IPS DF 6.9 (cell line): Measurements from ENCODE around the gene TRAF5.

Source experiments
- DNase-seq: peaks from one replicate; pipeline ENCODE4 v3.0.0-alpha.2; 2013; ENCODE audit warnings: low read depth, low spot score
- H3K27ac ChIP-seq: one replicate; pipeline ENCODE4 v1.5.1; 2013; ENCODE audit warnings: low read length, control low read depth
- H3K27me3 ChIP-seq: 2 replicates; pipeline ENCODE4 v1.6.1; 2013; ENCODE audit warnings: mild to moderate bottlenecking, low read length; ENCODE audit not compliant: control insufficient read depth, insufficient read depth
- H3K36me3 ChIP-seq: 2 replicates; pipeline ENCODE4 v1.6.1; 2013; ENCODE audit warnings: low read length; ENCODE audit not compliant: control insufficient read depth, insufficient read depth
- H3K4me1 ChIP-seq: 2 replicates; pipeline ENCODE4 v1.6.1; 2013; ENCODE audit warnings: low read length; ENCODE audit not compliant: control insufficient read depth, insufficient read depth
- H3K4me3 ChIP-seq: 2 replicates; pipeline ENCODE4 v1.5.1; 2013; ENCODE audit warnings: mild to moderate bottlenecking, low read length
- H3K9me3 ChIP-seq: 2 replicates; pipeline ENCODE4 v1.6.1; 2013; ENCODE audit warnings: low read length, inconsistent platforms; ENCODE audit not compliant: control insufficient read depth, insufficient read depth
- WGBS: extraction: QIAGEN DNeasy Blood & Tissue Kit; methylation state at CpG from one replicate; pipeline ENCODE4 v1.1.7; 2013; ENCODE audit warnings: mixed read lengths, missing lambda C conversion rate; ENCODE audit not compliant: insufficient read length, insufficient coverage; 5-methylcytosine and 5-hydroxymethylcytosine counted together

The TRAF5 gene

GRCh38 chr1:211328084-211328694 lies 1.6 kb downstream of the TRAF5 start:
- 0 out of 2 replicates have a peak, but pooled peaks cover 4% of the 10 kb centered on the region for H3K36me3 ChIP-seq
- WGBS: no CpG with 5 or more reads among the region's 11 CpGs
- H3K4me1 ChIP-seq: peaks cover 6% of the 10 kb centered on the region
- H3K4me3 ChIP-seq: no peak overlapping the region
- no peak for DNase-seq
- H3K9me3 ChIP-seq: no peaks in the 10 kb centered on the region
- H3K27ac ChIP-seq: no peak overlapping the region
- no peaks in the 10 kb centered on the region; the same call in 1 of the 2 replicates for H3K27me3 ChIP-seq

DNA sequence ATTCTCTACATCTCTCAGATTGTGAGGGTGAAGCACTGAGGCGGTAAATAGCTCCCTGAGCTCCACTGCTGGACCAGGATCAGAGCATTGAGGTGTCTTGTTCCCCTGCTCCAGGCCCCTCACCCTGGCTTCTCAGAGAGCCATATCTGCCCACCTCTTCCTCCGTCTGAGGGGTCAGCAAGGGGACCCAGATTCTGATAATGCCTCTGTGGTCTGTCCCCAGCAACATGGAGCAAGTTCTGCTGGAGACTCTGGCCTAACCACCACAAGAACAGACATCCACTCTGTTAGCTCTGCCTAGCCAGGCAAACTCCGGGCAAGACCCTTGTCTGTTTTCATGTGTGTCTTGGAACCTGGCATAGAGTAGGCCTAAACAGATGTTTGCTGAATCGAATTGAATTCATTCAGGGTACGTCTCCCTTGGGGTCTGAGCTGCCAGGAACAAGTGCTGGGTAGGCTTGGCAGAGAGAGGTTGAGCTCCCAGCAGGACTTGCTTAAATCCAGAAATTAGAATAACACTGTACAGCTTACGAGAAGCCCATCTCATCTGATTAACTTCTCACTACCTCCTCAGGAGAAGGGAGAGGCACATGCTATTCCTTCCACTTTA lies 2.3 kb downstream of the TRAF5 start:
- peaks cover 6% of the 10 kb centered on the region for H3K4me1 ChIP-seq
- 0 out of 2 replicates have a peak, but pooled peaks cover 4% of the 10 kb centered on the region for H3K36me3 ChIP-seq
- WGBS: no CpG with 5 or more reads among the region's 6 CpGs
- no peak overlapping the region for H3K4me3 ChIP-seq
- H3K9me3 ChIP-seq: no peaks in the 10 kb centered on the region
- no peak for DNase-seq
- H3K27ac ChIP-seq: no peak overlapping the region
- H3K27me3 ChIP-seq: no peaks in the 10 kb centered on the region; the same call in 1 of the 2 replicates

- no CpG with 5 or more reads among the region's 4 CpGs for WGBS
- Histone ChIP-seq H3K4me1 (peaks cover 6% of the 10 kb centered on the region), H3K9me3 (no peaks in the 10 kb centered on the region), H3K36me3 (0 out of 2 replicates have a peak, but pooled peaks cover 4% of the 10 kb centered on the region), H3K27ac (no peak overlapping the region), H3K27me3 (no peaks in the 10 kb centered on the region; the same call in 1 of the 2 replicates), H3K4me3 (no peak overlapping the region)
- DNase-seq: no peak
Measured at GRCh38 chr1:211329764-211330201, 3.1 kb downstream of the TRAF5 start.

DNA sequence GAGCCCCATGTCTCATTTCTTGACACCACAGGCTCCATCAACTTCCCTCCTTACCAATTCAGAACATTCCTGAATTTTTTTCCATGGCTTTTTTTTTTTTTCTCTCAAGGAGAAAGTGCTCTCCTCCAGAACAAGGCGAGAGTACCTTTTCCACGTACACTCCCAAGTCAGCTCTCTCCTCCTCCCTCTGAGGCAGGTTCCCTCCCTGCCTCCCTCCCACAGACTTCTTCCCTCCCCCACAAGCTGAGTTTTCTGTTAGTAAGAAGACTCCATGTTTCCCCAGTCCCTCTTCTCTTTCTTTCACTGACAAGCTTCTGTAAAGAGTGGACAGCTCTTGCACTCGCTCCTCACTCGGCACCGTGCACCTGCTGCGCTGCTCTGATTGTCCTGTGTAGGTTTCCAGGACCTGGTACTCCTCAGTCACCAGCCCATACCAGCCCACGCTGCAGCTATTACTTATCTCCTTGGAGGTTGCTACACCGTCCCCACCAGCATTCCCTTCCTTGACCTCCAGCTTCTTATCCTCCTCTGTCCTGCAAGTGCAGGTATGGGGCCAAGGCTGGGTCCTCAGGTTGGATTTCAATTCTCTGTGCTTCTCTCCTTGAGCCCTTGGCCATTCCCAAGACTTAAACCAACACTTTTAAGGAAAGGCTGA lies 3.8 kb downstream of the TRAF5 start:
- no peak overlapping the region for H3K27ac ChIP-seq
- no CpG with 5 or more reads among the region's 8 CpGs for WGBS
- H3K4me3 ChIP-seq: no peak overlapping the region
- H3K36me3 ChIP-seq: 0 out of 2 replicates have a peak, but pooled peaks cover 4% of the 10 kb centered on the region
- H3K27me3 ChIP-seq: no peaks in the 10 kb centered on the region; the same call in 1 of the 2 replicates
- H3K9me3 ChIP-seq: no peaks in the 10 kb centered on the region
- H3K4me1 ChIP-seq: peaks cover 6% of the 10 kb centered on the region
- no peak for DNase-seq

DNA sequence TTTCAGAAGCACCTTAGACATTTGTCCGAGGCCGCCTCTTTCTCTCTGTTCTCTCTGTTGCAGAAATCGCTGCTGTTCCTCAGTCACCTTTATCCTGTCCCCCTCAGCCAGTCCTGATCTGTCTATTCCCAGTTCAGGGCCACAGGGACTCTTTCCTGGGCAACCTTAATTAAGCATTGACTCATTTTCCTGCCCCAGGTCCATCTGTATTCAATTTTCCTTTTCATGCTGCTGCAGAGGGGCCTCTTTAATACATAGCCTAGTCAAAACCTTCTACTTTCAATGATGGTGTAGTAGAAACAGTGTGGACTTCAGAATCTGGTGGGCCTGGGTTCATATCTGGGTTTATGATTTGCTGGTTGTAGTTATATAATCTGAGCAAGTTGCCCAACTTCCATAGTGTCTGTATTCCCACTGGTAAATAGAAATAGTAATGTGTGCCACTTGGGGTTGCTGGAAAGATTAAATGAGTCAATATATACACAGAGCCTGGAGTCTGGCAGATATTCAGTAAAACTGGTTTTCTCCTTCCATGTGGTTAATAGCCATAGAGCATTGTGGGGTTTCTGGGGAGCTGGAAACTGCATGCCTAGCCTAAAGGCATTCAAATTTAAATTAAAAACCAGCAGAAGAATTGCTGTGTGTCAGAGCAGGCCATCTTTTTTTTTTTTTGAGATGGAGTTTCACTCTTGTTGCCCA lies 4.5 kb downstream of the TRAF5 start:
- peaks cover 8% of the 10 kb centered on the region for H3K4me1 ChIP-seq
- H3K9me3 ChIP-seq: no peaks in the 10 kb centered on the region
- DNase-seq: no peak
- H3K36me3 ChIP-seq: 0 out of 2 replicates have a peak, but pooled peaks cover 4% of the 10 kb centered on the region
- H3K27me3 ChIP-seq: no peaks in the 10 kb centered on the region; the same call in 1 of the 2 replicates
- WGBS: no CpG with 5 or more reads among the region's 3 CpGs
- no peak overlapping the region for H3K27ac ChIP-seq
- H3K4me3 ChIP-seq: no peak overlapping the region

DNA sequence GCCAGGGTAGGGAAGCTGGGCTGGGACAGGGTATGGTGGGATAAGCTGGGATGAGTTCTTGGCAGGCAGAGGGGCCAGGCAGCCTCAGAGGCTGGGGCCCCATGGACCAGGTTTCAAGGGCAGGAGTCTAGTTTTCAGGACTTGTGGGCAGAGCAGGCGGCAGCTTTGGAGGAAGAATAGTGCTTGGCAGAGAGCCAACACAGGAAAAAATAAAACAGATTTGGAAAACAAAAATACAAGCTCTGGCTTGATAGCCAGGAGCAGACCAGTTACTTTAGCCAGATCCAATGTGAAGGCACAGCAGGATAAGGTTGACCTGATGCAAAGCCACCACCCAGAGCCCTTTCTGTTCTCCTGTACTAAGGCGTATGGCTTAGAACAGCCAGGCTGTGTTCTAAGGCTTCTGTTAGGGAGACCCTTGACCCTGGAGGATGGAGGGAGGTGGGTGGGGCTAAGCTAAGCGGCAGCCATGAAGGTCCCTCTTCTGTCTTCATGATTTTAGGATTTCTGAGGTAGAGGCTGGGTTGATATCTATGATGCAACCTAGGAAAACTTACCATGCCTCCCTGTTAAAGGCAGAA lies 5.5 kb downstream of the TRAF5 start:
- no peak overlapping the region for H3K27ac ChIP-seq
- DNase-seq: no peak
- peaks cover 7% of the 10 kb centered on the region for H3K4me1 ChIP-seq
- H3K4me3 ChIP-seq: no peak overlapping the region
- H3K9me3 ChIP-seq: no peaks in the 10 kb centered on the region
- no peaks in the 10 kb centered on the region; the same call in 1 of the 2 replicates for H3K27me3 ChIP-seq
- WGBS: no CpG with 5 or more reads among the region's 3 CpGs
- H3K36me3 ChIP-seq: 0 out of 2 replicates have a peak, but pooled peaks cover 4% of the 10 kb centered on the region

GRCh38 chr1:211332830-211333229 lies 6.2 kb downstream of the TRAF5 start:
- Histone ChIP-seq H3K27ac (no peak overlapping the region), H3K4me3 (no peak overlapping the region), H3K4me1 (peaks cover 7% of the 10 kb centered on the region), H3K27me3 (no peaks in the 10 kb centered on the region), H3K36me3 (0 out of 2 replicates have a peak, but pooled peaks cover 4% of the 10 kb centered on the region), H3K9me3 (no peaks in the 10 kb centered on the region)
- DNase-seq: no peak
- WGBS: no CpG with 5 or more reads among the region's 2 CpGs

DNA sequence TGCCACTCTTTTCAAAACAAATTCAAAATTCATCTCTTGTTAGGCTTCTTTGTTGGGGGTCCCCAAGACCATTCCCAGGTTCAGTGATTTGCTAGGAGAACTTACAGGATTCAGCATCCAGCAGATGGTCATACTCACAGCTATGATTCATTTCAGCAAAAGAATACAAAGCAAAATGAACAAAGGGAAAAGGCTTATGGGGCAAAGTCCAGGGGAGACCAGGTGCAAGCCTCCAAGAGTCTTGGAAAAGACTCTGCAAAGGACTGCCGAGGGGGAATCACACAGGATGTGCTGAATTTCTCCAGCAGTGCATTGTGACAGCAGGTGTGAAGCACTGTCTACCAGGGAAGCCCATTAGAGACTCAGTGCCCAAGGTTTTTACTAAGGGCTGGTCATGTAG lies 7.3 kb downstream of the TRAF5 start:
- H3K36me3 ChIP-seq: 0 out of 2 replicates have a peak, but pooled peaks cover 4% of the 10 kb centered on the region
- no peak overlapping the region for H3K4me3 ChIP-seq
- no CpG with 5 or more reads among the region's 1 CpG for WGBS
- no peak overlapping the region for H3K27ac ChIP-seq
- H3K27me3 ChIP-seq: no peaks in the 10 kb centered on the region
- H3K9me3 ChIP-seq: no peaks in the 10 kb centered on the region
- DNase-seq: no peak
- H3K4me1 ChIP-seq: peaks cover 6% of the 10 kb centered on the region

GRCh38 chr1:211334986-211335385 lies 8.4 kb downstream of the TRAF5 start:
- no peak for DNase-seq
- H3K4me1 ChIP-seq: peaks cover 4% of the 10 kb centered on the region

More at GRCh38 chr1:211334986-211335385, 8.4 kb downstream of the TRAF5 start:
- Histone ChIP-seq H3K36me3 (0 out of 2 replicates have a peak, but pooled peaks cover under 1% of the 10 kb centered on the region), H3K27me3 (no peaks in the 10 kb centered on the region), H3K27ac (no peak overlapping the region), H3K9me3 (no peaks in the 10 kb centered on the region), H3K4me3 (no peak overlapping the region)
- no CpG with 5 or more reads among the region's 4 CpGs for WGBS
